Astrocyte of the hippocampus (primary cell): ENCODE data around the gene TPCN1.

Source experiments
- DNase-seq: peaks from one replicate; pipeline ENCODE4 v3.0.0; 2011; ENCODE audit warnings: low read depth, low spot score

The TPCN1 gene

GRCh38 chr12:113260636-113261300, 39.5 kb downstream of the TPCN1 start:
- DNase-seq = no peak

- DNase-seq = no peak
These were observed 40.7 kb downstream of the TPCN1 start for GRCh38 chr12:113261847-113262470.

- no peak for DNase-seq
These were observed 41.4 kb downstream of the TPCN1 start for GRCh38 chr12:113262710-113263109.

- no peak for DNase-seq
These were observed 42.2 kb downstream of the TPCN1 start for GRCh38 chr12:113263431-113263963.

- no peak for DNase-seq
These were observed 45.0 kb downstream of the TPCN1 start for GRCh38 chr12:113266106-113266895.

GRCh38 chr12:113267621-113268020, 46.4 kb downstream of the TPCN1 start:
- no peak for DNase-seq

- DNase-seq = no peak
These were observed 46.9 kb downstream of the TPCN1 start for GRCh38 chr12:113268136-113268535.

GRCh38 chr12:113268621-113269020, 47.4 kb downstream of the TPCN1 start:
- no peak for DNase-seq

- DNase-seq = no peak
These were observed 48.1 kb downstream of the TPCN1 start for GRCh38 chr12:113269257-113269943.

- DNase-seq = no peak
These were observed 49.4 kb downstream of the TPCN1 start for GRCh38 chr12:113270709-113271009.

- no peak for DNase-seq
These were observed 50.2 kb downstream of the TPCN1 start for GRCh38 chr12:113271466-113271852.

GRCh38 chr12:113271853-113272561, 50.7 kb downstream of the TPCN1 start:
- DNase-seq = peak; percentile 55

GRCh38 chr12:113273053-113273725, 51.9 kb downstream of the TPCN1 start:
- DNase-seq = no peak

GRCh38 chr12:113274848-113275247, 53.6 kb downstream of the TPCN1 start:
- no peak for DNase-seq

GRCh38 chr12:113276306-113276705, 55.0 kb downstream of the TPCN1 start:
- DNase-seq = no peak

- no peak for DNase-seq
These were observed 55.8 kb downstream of the TPCN1 start for GRCh38 chr12:113276946-113277500.

- no peak for DNase-seq
These were observed 56.2 kb downstream of the TPCN1 start for GRCh38 chr12:113277511-113277910.

GRCh38 chr12:113278141-113278540, 56.9 kb downstream of the TPCN1 start:
- DNase-seq = no peak

- no peak for DNase-seq
These were observed 57.4 kb downstream of the TPCN1 start for GRCh38 chr12:113278633-113279032.

GRCh38 chr12:113284751-113285150, 63.5 kb downstream of the TPCN1 start:
- no peak for DNase-seq
